Nephron progenitor cell (in vitro differentiated cells): ENCODE data around the gene IL1A.

ENCODE experiments used
- DNase-seq: peaks from one replicate; pipeline ENCODE4 v3.0.0; 2021
- H3K27ac Mint-ChIP-seq: 2 replicates; pipeline ENCODE4 v1.8.0; 2021; ENCODE audit warnings: mild to moderate bottlenecking, moderate library complexity, mixed read lengths
- H3K27me3 Mint-ChIP-seq: 2 replicates; pipeline ENCODE4 v1.8.0; 2021; ENCODE audit warnings: mild to moderate bottlenecking, low read depth, mixed read lengths; ENCODE audit not compliant: poor library complexity
- H3K36me3 Mint-ChIP-seq: 2 replicates; pipeline ENCODE4 v1.8.0; 2021; ENCODE audit warnings: low read depth, mixed read lengths
- H3K4me1 Mint-ChIP-seq: 2 replicates; pipeline ENCODE4 v1.8.0; 2021; ENCODE audit warnings: mixed read lengths
- H3K4me3 Mint-ChIP-seq: 2 replicates; pipeline ENCODE4 v1.8.0; 2021; ENCODE audit warnings: mild to moderate bottlenecking, moderate library complexity, mixed read lengths
- H3K9me3 Mint-ChIP-seq: 2 replicates; pipeline ENCODE4 v1.8.0; 2021; ENCODE audit warnings: mild to moderate bottlenecking, moderate library complexity, mixed read lengths
- TF ChIP-seq, protein P1 (sequence below): fragments of 200-600 bp; sonication (generic); IDR thresholded peaks from 2 replicates; pipeline ENCODE4 v1.5.0; 2021; ENCODE audit warnings: antibody characterized with exemption

The IL1A gene

GRCh38 chr2:112723995-112724394 is 60.3 kb downstream of the IL1A start:
- Mint-ChIP-seq H3K4me3 (no peak overlapping the region), H3K27ac (no peak overlapping the region), H3K36me3 (no peaks in the 10 kb centered on the region), H3K27me3 (peaks cover 18% of the 10 kb centered on the region), H3K4me1 (no peaks in the 10 kb centered on the region), H3K9me3 (no peaks in the 10 kb centered on the region)
- TF ChIP-seq, protein P1, sequence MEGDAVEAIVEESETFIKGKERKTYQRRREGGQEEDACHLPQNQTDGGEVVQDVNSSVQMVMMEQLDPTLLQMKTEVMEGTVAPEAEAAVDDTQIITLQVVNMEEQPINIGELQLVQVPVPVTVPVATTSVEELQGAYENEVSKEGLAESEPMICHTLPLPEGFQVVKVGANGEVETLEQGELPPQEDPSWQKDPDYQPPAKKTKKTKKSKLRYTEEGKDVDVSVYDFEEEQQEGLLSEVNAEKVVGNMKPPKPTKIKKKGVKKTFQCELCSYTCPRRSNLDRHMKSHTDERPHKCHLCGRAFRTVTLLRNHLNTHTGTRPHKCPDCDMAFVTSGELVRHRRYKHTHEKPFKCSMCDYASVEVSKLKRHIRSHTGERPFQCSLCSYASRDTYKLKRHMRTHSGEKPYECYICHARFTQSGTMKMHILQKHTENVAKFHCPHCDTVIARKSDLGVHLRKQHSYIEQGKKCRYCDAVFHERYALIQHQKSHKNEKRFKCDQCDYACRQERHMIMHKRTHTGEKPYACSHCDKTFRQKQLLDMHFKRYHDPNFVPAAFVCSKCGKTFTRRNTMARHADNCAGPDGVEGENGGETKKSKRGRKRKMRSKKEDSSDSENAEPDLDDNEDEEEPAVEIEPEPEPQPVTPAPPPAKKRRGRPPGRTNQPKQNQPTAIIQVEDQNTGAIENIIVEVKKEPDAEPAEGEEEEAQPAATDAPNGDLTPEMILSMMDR: no peak
- DNase-seq: no peak
